ENCODE data around the gene TRMT1.

DNA sequence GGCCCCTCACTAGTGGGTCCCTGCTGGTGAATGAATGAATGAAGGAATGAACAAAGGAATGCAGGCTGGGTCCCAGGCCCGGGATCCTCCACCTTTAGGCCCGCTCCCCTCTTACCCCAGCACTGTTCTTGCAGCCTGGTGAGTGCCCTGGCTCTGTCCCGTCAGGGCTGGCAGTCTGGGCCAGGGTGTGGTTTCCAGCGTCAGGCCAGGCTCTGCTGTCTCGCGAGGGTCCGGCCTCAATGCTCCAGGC lies 14.2 kb downstream of the TRMT1 start:
- no peak for TF ChIP-seq NR3C1 (CRISPR knock-in tag; conservative IDR thresholded peaks at IDR 0.05; ENCODE audit: low read depth)
- TF ChIP-seq, protein P1, sequence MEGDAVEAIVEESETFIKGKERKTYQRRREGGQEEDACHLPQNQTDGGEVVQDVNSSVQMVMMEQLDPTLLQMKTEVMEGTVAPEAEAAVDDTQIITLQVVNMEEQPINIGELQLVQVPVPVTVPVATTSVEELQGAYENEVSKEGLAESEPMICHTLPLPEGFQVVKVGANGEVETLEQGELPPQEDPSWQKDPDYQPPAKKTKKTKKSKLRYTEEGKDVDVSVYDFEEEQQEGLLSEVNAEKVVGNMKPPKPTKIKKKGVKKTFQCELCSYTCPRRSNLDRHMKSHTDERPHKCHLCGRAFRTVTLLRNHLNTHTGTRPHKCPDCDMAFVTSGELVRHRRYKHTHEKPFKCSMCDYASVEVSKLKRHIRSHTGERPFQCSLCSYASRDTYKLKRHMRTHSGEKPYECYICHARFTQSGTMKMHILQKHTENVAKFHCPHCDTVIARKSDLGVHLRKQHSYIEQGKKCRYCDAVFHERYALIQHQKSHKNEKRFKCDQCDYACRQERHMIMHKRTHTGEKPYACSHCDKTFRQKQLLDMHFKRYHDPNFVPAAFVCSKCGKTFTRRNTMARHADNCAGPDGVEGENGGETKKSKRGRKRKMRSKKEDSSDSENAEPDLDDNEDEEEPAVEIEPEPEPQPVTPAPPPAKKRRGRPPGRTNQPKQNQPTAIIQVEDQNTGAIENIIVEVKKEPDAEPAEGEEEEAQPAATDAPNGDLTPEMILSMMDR (IDR thresholded peaks at IDR 0.05) = no peak
- no peak for TF ChIP-seq ZNF232 (CRISPR knock-in tag; IDR thresholded peaks at IDR 0.05)
- TF ChIP-seq CREB1 (CRISPR knock-in tag; IDR thresholded peaks at IDR 0.05) = no peak
- TF ChIP-seq, protein P2, sequence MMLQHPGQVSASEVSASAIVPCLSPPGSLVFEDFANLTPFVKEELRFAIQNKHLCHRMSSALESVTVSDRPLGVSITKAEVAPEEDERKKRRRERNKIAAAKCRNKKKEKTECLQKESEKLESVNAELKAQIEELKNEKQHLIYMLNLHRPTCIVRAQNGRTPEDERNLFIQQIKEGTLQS (CRISPR knock-in tag; conservative IDR thresholded peaks at IDR 0.05) = no peak
- TF ChIP-seq, protein P3, sequence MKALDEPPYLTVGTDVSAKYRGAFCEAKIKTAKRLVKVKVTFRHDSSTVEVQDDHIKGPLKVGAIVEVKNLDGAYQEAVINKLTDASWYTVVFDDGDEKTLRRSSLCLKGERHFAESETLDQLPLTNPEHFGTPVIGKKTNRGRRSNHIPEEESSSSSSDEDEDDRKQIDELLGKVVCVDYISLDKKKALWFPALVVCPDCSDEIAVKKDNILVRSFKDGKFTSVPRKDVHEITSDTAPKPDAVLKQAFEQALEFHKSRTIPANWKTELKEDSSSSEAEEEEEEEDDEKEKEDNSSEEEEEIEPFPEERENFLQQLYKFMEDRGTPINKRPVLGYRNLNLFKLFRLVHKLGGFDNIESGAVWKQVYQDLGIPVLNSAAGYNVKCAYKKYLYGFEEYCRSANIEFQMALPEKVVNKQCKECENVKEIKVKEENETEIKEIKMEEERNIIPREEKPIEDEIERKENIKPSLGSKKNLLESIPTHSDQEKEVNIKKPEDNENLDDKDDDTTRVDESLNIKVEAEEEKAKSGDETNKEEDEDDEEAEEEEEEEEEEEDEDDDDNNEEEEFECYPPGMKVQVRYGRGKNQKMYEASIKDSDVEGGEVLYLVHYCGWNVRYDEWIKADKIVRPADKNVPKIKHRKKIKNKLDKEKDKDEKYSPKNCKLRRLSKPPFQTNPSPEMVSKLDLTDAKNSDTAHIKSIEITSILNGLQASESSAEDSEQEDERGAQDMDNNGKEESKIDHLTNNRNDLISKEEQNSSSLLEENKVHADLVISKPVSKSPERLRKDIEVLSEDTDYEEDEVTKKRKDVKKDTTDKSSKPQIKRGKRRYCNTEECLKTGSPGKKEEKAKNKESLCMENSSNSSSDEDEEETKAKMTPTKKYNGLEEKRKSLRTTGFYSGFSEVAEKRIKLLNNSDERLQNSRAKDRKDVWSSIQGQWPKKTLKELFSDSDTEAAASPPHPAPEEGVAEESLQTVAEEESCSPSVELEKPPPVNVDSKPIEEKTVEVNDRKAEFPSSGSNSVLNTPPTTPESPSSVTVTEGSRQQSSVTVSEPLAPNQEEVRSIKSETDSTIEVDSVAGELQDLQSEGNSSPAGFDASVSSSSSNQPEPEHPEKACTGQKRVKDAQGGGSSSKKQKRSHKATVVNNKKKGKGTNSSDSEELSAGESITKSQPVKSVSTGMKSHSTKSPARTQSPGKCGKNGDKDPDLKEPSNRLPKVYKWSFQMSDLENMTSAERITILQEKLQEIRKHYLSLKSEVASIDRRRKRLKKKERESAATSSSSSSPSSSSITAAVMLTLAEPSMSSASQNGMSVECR (CRISPR knock-in tag; IDR thresholded peaks at IDR 0.05; ENCODE audit: borderline replicate concordance) = no peak
- TF ChIP-seq, protein P4, sequence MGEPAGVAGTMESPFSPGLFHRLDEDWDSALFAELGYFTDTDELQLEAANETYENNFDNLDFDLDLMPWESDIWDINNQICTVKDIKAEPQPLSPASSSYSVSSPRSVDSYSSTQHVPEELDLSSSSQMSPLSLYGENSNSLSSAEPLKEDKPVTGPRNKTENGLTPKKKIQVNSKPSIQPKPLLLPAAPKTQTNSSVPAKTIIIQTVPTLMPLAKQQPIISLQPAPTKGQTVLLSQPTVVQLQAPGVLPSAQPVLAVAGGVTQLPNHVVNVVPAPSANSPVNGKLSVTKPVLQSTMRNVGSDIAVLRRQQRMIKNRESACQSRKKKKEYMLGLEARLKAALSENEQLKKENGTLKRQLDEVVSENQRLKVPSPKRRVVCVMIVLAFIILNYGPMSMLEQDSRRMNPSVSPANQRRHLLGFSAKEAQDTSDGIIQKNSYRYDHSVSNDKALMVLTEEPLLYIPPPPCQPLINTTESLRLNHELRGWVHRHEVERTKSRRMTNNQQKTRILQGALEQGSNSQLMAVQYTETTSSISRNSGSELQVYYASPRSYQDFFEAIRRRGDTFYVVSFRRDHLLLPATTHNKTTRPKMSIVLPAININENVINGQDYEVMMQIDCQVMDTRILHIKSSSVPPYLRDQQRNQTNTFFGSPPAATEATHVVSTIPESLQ (CRISPR knock-in tag; IDR thresholded peaks at IDR 0.05) = no peak
- no peak for TF ChIP-seq EMX1 (CRISPR knock-in tag; IDR thresholded peaks at IDR 0.05)
- TF ChIP-seq NR2C2 (CRISPR knock-in tag; IDR thresholded peaks at IDR 0.05) = no peak
- TF ChIP-seq, protein P5, sequence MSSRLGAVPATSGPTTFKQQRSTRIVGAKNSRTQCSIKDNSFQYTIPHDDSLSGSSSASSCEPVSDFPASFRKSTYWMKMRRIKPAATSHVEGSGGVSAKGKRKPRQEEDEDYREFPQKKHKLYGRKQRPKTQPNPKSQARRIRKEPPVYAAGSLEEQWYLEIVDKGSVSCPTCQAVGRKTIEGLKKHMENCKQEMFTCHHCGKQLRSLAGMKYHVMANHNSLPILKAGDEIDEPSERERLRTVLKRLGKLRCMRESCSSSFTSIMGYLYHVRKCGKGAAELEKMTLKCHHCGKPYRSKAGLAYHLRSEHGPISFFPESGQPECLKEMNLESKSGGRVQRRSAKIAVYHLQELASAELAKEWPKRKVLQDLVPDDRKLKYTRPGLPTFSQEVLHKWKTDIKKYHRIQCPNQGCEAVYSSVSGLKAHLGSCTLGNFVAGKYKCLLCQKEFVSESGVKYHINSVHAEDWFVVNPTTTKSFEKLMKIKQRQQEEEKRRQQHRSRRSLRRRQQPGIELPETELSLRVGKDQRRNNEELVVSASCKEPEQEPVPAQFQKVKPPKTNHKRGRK (CRISPR knock-in tag; IDR thresholded peaks at IDR 0.05; ENCODE audit: borderline replicate concordance) = no peak

Data from WTC11 (cell line).